ENCODE measurements around the gene KIF16B. TPM values are rescaled to one million over a fixed set of nuclear protein-coding genes. Genes with fewer than 3 reads are reported as not detected.

KIF16B gene
- total and polyA plus RNA-seq, 2 of the 13 experiments (the other 11 are each of a cell fraction or from before 2014, with no cell fraction given), result 6.9 to 18.0 TPM

GRCh38 chr20:16576219-16576618, 3.0 kb upstream of the KIF16B start:
- H3K36me3 ChIP-seq (replicated peaks in 1 of 2; ENCODE audit: control insufficient read depth in 1 of 2, insufficient read depth in 2 of 2, low read length in 2 of 2), result no peaks in the 10 kb centered on the region
- H3K79me2 ChIP-seq (ENCODE audit: insufficient read depth, low read length), result peaks cover 7% of the 10 kb centered on the region
- H4K20me1 ChIP-seq (ENCODE audit: insufficient read depth, low read length), result no peaks in the 10 kb centered on the region
- H3K9ac ChIP-seq (ENCODE audit: insufficient read depth, low read depth, low read length), result no peak overlapping the region
- H3K27ac ChIP-seq (ENCODE audit: extremely low read length, insufficient read depth, low read length), result no peak overlapping the region
- BruUV-seq (replicated peaks), result no TSS peak
- in situ Hi-C loops (cut with HindIII; ENCODE audit: extremely low pct_ligation_motif_present, low pct_unique_long_range_greater_than_20kb) (no loop called here), intact Hi-C loops (cut with micrococcal nuclease; ENCODE audit: unreplicated experiment) (loop anchor here (5.0 kb wide), 1 partner anchor 59 kb away; no protein-coding TSS in a partner anchor)
- ATAC-seq (no peak), DNase-seq (ENCODE audit: low spot score) (no peak), FAIRE-seq (no peak)
- no peaks in the 10 kb centered on the region; a peak in 1 of 5 replicates for H3K27me3 ChIP-seq (ENCODE audit: control insufficient read depth in 1 of 2, insufficient read depth in 2 of 2, low read length in 2 of 2)
- ChIA-PET CTCF (ENCODE audit: low intra/inter-chr PET ratio, low total read pairs) (no interaction called here), POLR2A (no interaction called here)
- H3K4me3 ChIP-seq (replicated peaks in 1 of 3; ENCODE audit: insufficient read depth in 1 of 3, low read depth in 2 of 3, low read length in 3 of 3), result peak overlapping the region in 2 of 3 experiments; percentile 61 to 85; a peak in 1 of 6 replicates
- peaks cover 47% of the 10 kb centered on the region for H3K4me1 ChIP-seq (ENCODE audit: insufficient read depth, low read length)
- 92% methylated on average over 8 of the region's 8 CpGs for WGBS (ENCODE audit: low lambda C conversion rate)
- H2AFZ ChIP-seq (ENCODE audit: low read length), result no peak overlapping the region
- H3K9me3 ChIP-seq (ENCODE audit: low read length), result no peaks in the 10 kb centered on the region
- peak overlapping the region; percentile 94 for H3K4me2 ChIP-seq (ENCODE audit: low read depth, low read length)
- TF ChIP-seq MEIS1 (CRISPR knock-in tag; IDR thresholded peaks at IDR 0.05; ENCODE audit: borderline replicate concordance), result no peak
- no peak for TF ChIP-seq MTF2 (CRISPR knock-in tag; IDR thresholded peaks at IDR 0.05; ENCODE audit: borderline replicate concordance)
- TF ChIP-seq MYPOP (CRISPR knock-in tag; IDR thresholded peaks at IDR 0.05), result no peak
- TF ChIP-seq ZC3H13 (CRISPR knock-in tag; IDR thresholded peaks at IDR 0.05), result 0 out of 2 replicates have a peak, but pooled peaks have one; percentile 38
- TF ChIP-seq SCMH1 (CRISPR knock-in tag; IDR thresholded peaks at IDR 0.05; ENCODE audit: borderline replicate concordance), result no peak
- no peak for TF ChIP-seq ZNF557 (CRISPR knock-in tag; IDR thresholded peaks at IDR 0.05)
- TF ChIP-seq TARDBP (CRISPR knock-in tag; IDR thresholded peaks at IDR 0.05), result no peak
- TF ChIP-seq, protein P1, sequence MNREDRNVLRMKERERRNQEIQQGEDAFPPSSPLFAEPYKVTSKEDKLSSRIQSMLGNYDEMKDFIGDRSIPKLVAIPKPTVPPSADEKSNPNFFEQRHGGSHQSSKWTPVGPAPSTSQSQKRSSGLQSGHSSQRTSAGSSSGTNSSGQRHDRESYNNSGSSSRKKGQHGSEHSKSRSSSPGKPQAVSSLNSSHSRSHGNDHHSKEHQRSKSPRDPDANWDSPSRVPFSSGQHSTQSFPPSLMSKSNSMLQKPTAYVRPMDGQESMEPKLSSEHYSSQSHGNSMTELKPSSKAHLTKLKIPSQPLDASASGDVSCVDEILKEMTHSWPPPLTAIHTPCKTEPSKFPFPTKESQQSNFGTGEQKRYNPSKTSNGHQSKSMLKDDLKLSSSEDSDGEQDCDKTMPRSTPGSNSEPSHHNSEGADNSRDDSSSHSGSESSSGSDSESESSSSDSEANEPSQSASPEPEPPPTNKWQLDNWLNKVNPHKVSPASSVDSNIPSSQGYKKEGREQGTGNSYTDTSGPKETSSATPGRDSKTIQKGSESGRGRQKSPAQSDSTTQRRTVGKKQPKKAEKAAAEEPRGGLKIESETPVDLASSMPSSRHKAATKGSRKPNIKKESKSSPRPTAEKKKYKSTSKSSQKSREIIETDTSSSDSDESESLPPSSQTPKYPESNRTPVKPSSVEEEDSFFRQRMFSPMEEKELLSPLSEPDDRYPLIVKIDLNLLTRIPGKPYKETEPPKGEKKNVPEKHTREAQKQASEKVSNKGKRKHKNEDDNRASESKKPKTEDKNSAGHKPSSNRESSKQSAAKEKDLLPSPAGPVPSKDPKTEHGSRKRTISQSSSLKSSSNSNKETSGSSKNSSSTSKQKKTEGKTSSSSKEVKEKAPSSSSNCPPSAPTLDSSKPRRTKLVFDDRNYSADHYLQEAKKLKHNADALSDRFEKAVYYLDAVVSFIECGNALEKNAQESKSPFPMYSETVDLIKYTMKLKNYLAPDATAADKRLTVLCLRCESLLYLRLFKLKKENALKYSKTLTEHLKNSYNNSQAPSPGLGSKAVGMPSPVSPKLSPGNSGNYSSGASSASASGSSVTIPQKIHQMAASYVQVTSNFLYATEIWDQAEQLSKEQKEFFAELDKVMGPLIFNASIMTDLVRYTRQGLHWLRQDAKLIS (CRISPR knock-in tag; IDR thresholded peaks at IDR 0.05), result no peak
- TF ChIP-seq, protein P2, sequence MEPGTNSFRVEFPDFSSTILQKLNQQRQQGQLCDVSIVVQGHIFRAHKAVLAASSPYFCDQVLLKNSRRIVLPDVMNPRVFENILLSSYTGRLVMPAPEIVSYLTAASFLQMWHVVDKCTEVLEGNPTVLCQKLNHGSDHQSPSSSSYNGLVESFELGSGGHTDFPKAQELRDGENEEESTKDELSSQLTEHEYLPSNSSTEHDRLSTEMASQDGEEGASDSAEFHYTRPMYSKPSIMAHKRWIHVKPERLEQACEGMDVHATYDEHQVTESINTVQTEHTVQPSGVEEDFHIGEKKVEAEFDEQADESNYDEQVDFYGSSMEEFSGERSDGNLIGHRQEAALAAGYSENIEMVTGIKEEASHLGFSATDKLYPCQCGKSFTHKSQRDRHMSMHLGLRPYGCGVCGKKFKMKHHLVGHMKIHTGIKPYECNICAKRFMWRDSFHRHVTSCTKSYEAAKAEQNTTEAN (CRISPR knock-in tag; conservative IDR thresholded peaks at IDR 0.05), result no peak
- TF ChIP-seq ZBED4 (CRISPR knock-in tag; IDR thresholded peaks at IDR 0.05; ENCODE audit: borderline replicate concordance), result no peak
- TF ChIP-seq ZNF550 (CRISPR knock-in tag; IDR thresholded peaks at IDR 0.05; ENCODE audit: borderline replicate concordance), result no peak
